Measurements from ENCODE around the gene STX3. TPM values are rescaled to one million over a fixed set of nuclear protein-coding genes. Genes with fewer than 3 reads are reported as not detected.

The STX3 gene
- total and polyA plus RNA-seq, 2 of the 8 experiments (the other 6 are each of a cell fraction or from before 2014, with no cell fraction given), result 50.5 to 56.1 TPM

DNA sequence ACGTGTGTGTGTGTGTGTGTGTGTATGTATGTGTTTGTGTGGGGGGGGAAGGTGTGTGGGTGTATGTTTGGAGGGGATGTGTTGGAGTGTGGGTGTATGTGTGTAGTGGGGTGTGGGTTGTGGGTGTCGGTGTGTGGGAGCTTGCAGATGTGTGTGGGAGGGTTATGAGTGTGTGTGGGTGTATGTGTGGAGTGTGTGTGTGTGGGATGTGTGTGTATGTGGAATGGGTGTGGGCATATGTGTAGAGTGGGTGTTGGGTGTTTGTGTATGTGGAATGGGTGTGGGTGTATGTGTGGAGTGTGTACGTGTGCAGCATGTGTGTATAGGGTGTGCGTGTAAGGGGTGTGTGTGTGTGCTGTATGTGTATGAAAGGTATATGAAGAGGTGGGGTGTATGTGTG lies 14.7 kb downstream of the STX3 start:
- Histone ChIP-seq H3K18ac (ENCODE audit: extremely low read depth, low read length) (no peak overlapping the region), H3K23ac (ENCODE audit: insufficient read length) (no peak overlapping the region), H3K4me1 (replicated peaks in 1 of 4; ENCODE audit: control insufficient read depth in 3 of 4, insufficient read depth in 4 of 4, low read length in 3 of 4) (no peaks in the 10 kb centered on the region), H4K20me1 (replicated peaks in 1 of 2; ENCODE audit: control insufficient read depth in 1 of 2, insufficient read depth in 2 of 2, low read length in 2 of 2) (peaks cover 14 to 22% of the 10 kb centered on the region in 2 experiments), H3K4me2 (ENCODE audit: insufficient read depth in 1 of 2, low read depth in 2 of 2, low read length in 2 of 2) (no peak overlapping the region), H2BK5ac (ENCODE audit: low read depth, low read length) (no peak overlapping the region), H2AK5ac (ENCODE audit: low read depth, low read length) (no peak overlapping the region), H2BK20ac (ENCODE audit: low read length) (0 out of 2 replicates have a peak overlapping the region, but pooled peaks have one; percentile 15), H4K91ac (replicated peaks; ENCODE audit: insufficient read length, low read length) (no peak overlapping the region), H3K79me2 (ENCODE audit: control insufficient read depth in 1 of 2, insufficient read depth in 2 of 2, low read length in 2 of 2) (peaks cover 6 to 67% of the 10 kb centered on the region in 2 experiments), H3K79me1 (ENCODE audit: low read depth, low read length) (peaks cover 9% of the 10 kb centered on the region), H3K36me3 (ENCODE audit: control insufficient read depth in 2 of 4, insufficient read depth in 4 of 4, low read length in 3 of 4) (peaks cover 0 to 10% (median 4%) of the 10 kb centered on the region in 4 experiments; a peak in 3 of 8 replicates), H4K8ac (ENCODE audit: extremely low read depth, insufficient read depth, low read length) (no peak overlapping the region), H3K14ac (ENCODE audit: insufficient read length) (no peak overlapping the region), H2BK120ac (replicated peaks; ENCODE audit: low read depth, low read length) (no peak overlapping the region), H3K4me3 (ENCODE audit: extremely low read depth in 1 of 4, insufficient read depth in 2 of 4, low read depth in 3 of 4, low read length in 4 of 4) (no peak overlapping the region), H3K56ac (replicated peaks; ENCODE audit: insufficient read length, low read depth, low read length) (peak overlapping the region; percentile 79), H3K27ac (ENCODE audit: low read depth, low read length) (no peak overlapping the region), H4K5ac (ENCODE audit: insufficient read length, low read depth, low read length) (no peak overlapping the region), H3K9me3 (ENCODE audit: insufficient read depth in 2 of 2, low read depth in 1 of 2, low read length in 1 of 2) (no peaks in the 10 kb centered on the region), H3K4ac (replicated peaks; ENCODE audit: insufficient read length, low read depth, low read length) (peak overlapping the region; percentile 32), H3K23me2 (ENCODE audit: low read depth, low read length) (peaks cover 7% of the 10 kb centered on the region; the same call in 1 of the 2 replicates), H3K9ac (replicated peaks in 1 of 4; ENCODE audit: extremely low read depth in 1 of 4, low read depth in 3 of 4, low read length in 3 of 4) (no peak overlapping the region; a peak in 1 of 7 replicates), H2AFZ (ENCODE audit: low read length) (no peak overlapping the region), H2BK15ac (ENCODE audit: low read length) (no peak overlapping the region), H3K27me3 (replicated peaks in 1 of 4; ENCODE audit: control insufficient read depth in 3 of 4, extremely low read depth in 1 of 4, insufficient read depth in 3 of 4, low read length in 3 of 4) (no peaks in the 10 kb centered on the region), H2BK12ac (ENCODE audit: low read depth, low read length) (no peak overlapping the region)
- ChIA-PET CTCF (ENCODE audit: partially characterized antibody) (interaction anchor here (2.3 kb wide), 1 partner anchor 14 kb away, joined by 7 read pairs; no protein-coding TSS in a partner anchor), POLR2A (ENCODE audit: partially characterized antibody) (interaction anchor here (1.1 kb wide), 1 partner anchor 10 kb away, joined by 3 read pairs; no protein-coding TSS in a partner anchor)
- FAIRE-seq (no peak), DNase-seq (ENCODE audit: low read depth in 1 of 2, low spot score in 2 of 2) (no peak)
- no peak for TF ChIP-seq EP300 (IDR thresholded peaks at IDR 0.05; ENCODE audit: borderline replicate concordance in 1 of 2, low read depth in 2 of 2, low read length in 2 of 2)
- no peak for TF ChIP-seq SIX5 (IDR thresholded peaks at IDR 0.05; ENCODE audit: low read depth, low read length)
- TF ChIP-seq CBX8 (IDR thresholded peaks at IDR 0.05; ENCODE audit: borderline replicate concordance, low read depth, low read length), result no peak
- TF ChIP-seq POLR2AphosphoS5 (IDR thresholded peaks at IDR 0.05; ENCODE audit: low read depth, low read length), result no peak
- WGBS, 2 experiments (ENCODE audit: extremely low coverage in 1 of 2, insufficient coverage in 1 of 2, insufficient read length in 1 of 2, insufficient replicate concordance in 2 of 2, low coverage in 1 of 2, low lambda C conversion rate in 2 of 2, missing lambda C conversion rate in 1 of 2), result 93 to 100% methylated on average over 2 to 4 of the region's 4 CpGs

Measured in H1 (cell line).